ENCODE results near the gene MARK3.

DNA sequence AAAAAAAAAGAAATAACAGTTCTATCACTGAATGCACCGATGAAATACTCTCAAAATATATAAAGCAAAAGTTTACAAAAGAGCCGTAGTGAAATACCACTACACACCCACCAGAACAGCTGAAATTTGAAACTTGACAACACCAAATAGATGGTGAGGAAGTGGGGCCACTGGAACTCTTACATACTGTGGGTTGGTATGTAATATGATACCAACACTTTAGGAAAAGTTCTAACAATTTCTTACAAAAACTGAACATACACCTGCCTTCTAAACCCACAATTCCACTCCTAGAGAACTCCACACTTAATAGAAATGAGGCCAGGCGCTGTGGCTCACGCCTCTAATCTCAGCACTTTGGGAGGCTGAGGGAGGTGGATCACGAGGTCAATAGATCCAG lies 37.1 kb upstream of the MARK3 start:
- TF ChIP-seq CTCF (IDR thresholded peaks at IDR 0.05) (no peak), POLR2A (IDR thresholded peaks at IDR 0.05) (no peak)

All from lower leg skin (tissue), 3 donors.